Fibroblast of lung (primary cell): Measurements from ENCODE around the gene STAB2. TPM values are rescaled to one million over a fixed set of nuclear protein-coding genes. Genes with fewer than 3 reads are reported as not detected.

ENCODE experiments used
- DNase-seq, 2 donors: peaks; one replicate each; pipeline versions ENCODE4 v3.0.0 to v3.0.0-alpha.2; 2010; ENCODE audit warnings: low read depth in 2 of 2
- H2AFZ ChIP-seq: 2 replicates; pipeline ENCODE4 v1.5.1; 2012; ENCODE audit warnings: low read length, control low read depth, inconsistent platforms
- H3K27ac ChIP-seq: 2 replicates; pipeline ENCODE4 v1.5.1; 2011; ENCODE audit warnings: low read length, control low read depth; ENCODE audit not compliant: insufficient read depth
- H3K27me3 ChIP-seq: 2 replicates; pipeline ENCODE4 v1.5.1; 2011; ENCODE audit warnings: mild to moderate bottlenecking, low read length; ENCODE audit not compliant: control insufficient read depth, insufficient read depth
- H3K36me3 ChIP-seq: 2 replicates; pipeline ENCODE4 v1.5.1; 2011; ENCODE audit warnings: low read length; ENCODE audit not compliant: control insufficient read depth, insufficient read depth
- H3K4me1 ChIP-seq: 2 replicates; pipeline ENCODE4 v1.5.1; 2011; ENCODE audit warnings: low read length; ENCODE audit not compliant: control insufficient read depth, insufficient read depth; ENCODE audit errors: extremely low read depth
- H3K4me2 ChIP-seq: 2 replicates; pipeline ENCODE4 v1.5.1; 2011; ENCODE audit warnings: low read length, control low read depth; ENCODE audit not compliant: insufficient read depth; ENCODE audit errors: extremely low read depth
- H3K4me3 ChIP-seq, 4 experiments: fragments of 200-600 bp in 1 of 4; sonication (generic) in 1 of 4; replicated peaks in 1 of 4; 2 replicates each; pipeline ENCODE4 v1.5.1; 2011 to 2016; ENCODE audit warnings: low read length in 4 of 4, low read depth in 3 of 4, mild to moderate bottlenecking in 3 of 4, control low read depth in 2 of 4, inconsistent platforms in 1 of 4, mixed read lengths in 1 of 4; ENCODE audit not compliant: insufficient read depth in 1 of 4; ENCODE audit errors: control extremely low read depth in 1 of 4
- H3K79me2 ChIP-seq: 2 replicates; pipeline ENCODE4 v1.5.1; 2012; ENCODE audit warnings: mild to moderate bottlenecking, low read length, inconsistent platforms; ENCODE audit not compliant: control insufficient read depth, insufficient read depth
- H3K9ac ChIP-seq: 2 replicates; pipeline ENCODE4 v1.5.1; 2011; ENCODE audit warnings: mild to moderate bottlenecking, low read length, control low read depth; ENCODE audit not compliant: insufficient read depth
- H3K9me3 ChIP-seq: 2 replicates; pipeline ENCODE4 v1.5.1; 2012; ENCODE audit warnings: low read depth, low read length; ENCODE audit not compliant: control insufficient read depth, insufficient read depth
- H4K20me1 ChIP-seq: 2 replicates; pipeline ENCODE4 v1.5.1; 2011; ENCODE audit warnings: low read length; ENCODE audit not compliant: control insufficient read depth, insufficient read depth; ENCODE audit errors: extremely low read depth
- CTCF ChIP-seq, 2 donors: IDR thresholded peaks in 1 of 2; conservative IDR thresholded peaks in 1 of 2; 1 replicate in 1 of 2; 2 replicates in 1 of 2; pipeline ENCODE4 v1.5.1; 2011 to 2012; ENCODE audit warnings: low read length in 2 of 2, control low read depth in 1 of 2, inconsistent platforms in 1 of 2, low read depth in 1 of 2, mild to moderate bottlenecking in 1 of 2
- EZH2 ChIP-seq: IDR thresholded peaks from 2 replicates; pipeline ENCODE4 v1.5.1; 2012; ENCODE audit warnings: low read length, control low read depth, mild to moderate bottlenecking; ENCODE audit errors: missing control alignments
- polyA plus RNA-seq, 2 donors: library from polyadenylated mRNA; depleted of rRNA in 1 of 2; stranded (reverse) in 1 of 2; unstranded in 1 of 2; fragments of >200 nt; gene quantifications; 2 replicates each; pipeline ENCODE4 v1.2.1, GENCODE V29; 2011 to 2012; ENCODE audit warnings: missing spikeins in 1 of 2
- total RNA-seq: library from RNA; depleted of rRNA; stranded (reverse); fragments of >200 nt; gene quantifications from 2 replicates; pipeline ENCODE4 v1.2.1, GENCODE V29; 2014

STAB2 gene
- total and polyA plus RNA-seq, 2 donors (not counting 1 experiment from before 2014, with no cell fraction given): not detected

- H4K20me1 ChIP-seq: no peaks in the 10 kb centered on the region
Observed at GRCh38 chr12:103583008-103583407, 4.1 kb upstream of the STAB2 start.

GRCh38 chr12:103586132-103586531, 941 bp upstream of the STAB2 start:
- no peak overlapping the region for H3K9ac ChIP-seq
- H3K9me3 ChIP-seq: no peaks in the 10 kb centered on the region
- no peaks in the 10 kb centered on the region for H3K4me1 ChIP-seq
- TF ChIP-seq CTCF (conservative IDR thresholded peaks at IDR 0.05 in 1 of 2, IDR thresholded peaks at IDR 0.05 in 1 of 2; ENCODE audit: low read depth in 1 of 2, low read length in 2 of 2) (no peak), EZH2 (no peak)
- no peak overlapping the region for H3K4me2 ChIP-seq
- no peaks in the 10 kb centered on the region for H3K27me3 ChIP-seq
- DNase-seq: no peak
- H3K36me3 ChIP-seq: no peaks in the 10 kb centered on the region
- H3K4me3 ChIP-seq: no peak overlapping the region
- no peaks in the 10 kb centered on the region for H3K79me2 ChIP-seq
- H3K27ac ChIP-seq: no peak overlapping the region
- no peaks in the 10 kb centered on the region for H4K20me1 ChIP-seq
- H2AFZ ChIP-seq: no peak overlapping the region

More at GRCh38 chr12:103583008-103583407, 4.1 kb upstream of the STAB2 start:
- Histone ChIP-seq H3K4me2 (no peak overlapping the region), H3K4me3 (no peak overlapping the region), H3K79me2 (no peaks in the 10 kb centered on the region), H3K4me1 (no peaks in the 10 kb centered on the region), H3K27me3 (peaks cover 5% of the 10 kb centered on the region), H3K36me3 (no peaks in the 10 kb centered on the region), H3K9me3 (no peaks in the 10 kb centered on the region), H3K9ac (no peak overlapping the region), H2AFZ (no peak overlapping the region), H3K27ac (no peak overlapping the region)
- no peak for TF ChIP-seq EZH2
- no peak for TF ChIP-seq CTCF (conservative IDR thresholded peaks at IDR 0.05 in 1 of 2, IDR thresholded peaks at IDR 0.05 in 1 of 2; ENCODE audit: low read depth in 1 of 2, low read length in 2 of 2)
- DNase-seq: no peak

- Histone ChIP-seq H4K20me1 (no peaks in the 10 kb centered on the region), H3K9me3 (no peaks in the 10 kb centered on the region), H3K4me2 (no peak overlapping the region), H3K27me3 (no peaks in the 10 kb centered on the region), H3K27ac (no peak overlapping the region), H3K4me3 (no peak overlapping the region), H3K9ac (no peak overlapping the region), H3K36me3 (no peaks in the 10 kb centered on the region), H3K79me2 (no peaks in the 10 kb centered on the region), H2AFZ (no peak overlapping the region), H3K4me1 (no peaks in the 10 kb centered on the region)
- DNase-seq: no peak
- TF ChIP-seq CTCF (conservative IDR thresholded peaks at IDR 0.05 in 1 of 2, IDR thresholded peaks at IDR 0.05 in 1 of 2; ENCODE audit: low read depth in 1 of 2, low read length in 2 of 2) (no peak), EZH2 (no peak)
Observed at GRCh38 chr12:103588680-103589079, 1.6 kb downstream of the STAB2 start.
